ENCODE measurements around the gene MYMK. TPM values are rescaled to one million over a fixed set of nuclear protein-coding genes. Genes with fewer than 3 reads are reported as not detected.
A peak's percentile ranks its signal among the peaks of the same experiment; 100 is the strongest.

The MYMK gene
- total and polyA plus RNA-seq, 2 of the 4 experiments (the other 2 are of a cell fraction), result not detected

GRCh38 chr9:133535306-133535877, 10.6 kb upstream of the MYMK start:
- Histone ChIP-seq H3K9me1 (ENCODE audit: insufficient read depth, low read length) (no peaks in the 10 kb centered on the region), H2AK5ac (ENCODE audit: low read depth, low read length) (no peak overlapping the region), H3K4me1 (ENCODE audit: control insufficient read depth, insufficient read depth, low read length) (peaks cover 1% of the 10 kb centered on the region; the same call in 1 of the 2 replicates), H3K4me3 (ENCODE audit: insufficient read depth, low read depth, low read length) (no peak overlapping the region), H3K9ac (ENCODE audit: low read depth, low read length) (no peak overlapping the region), H3K9me3 (ENCODE audit: control insufficient read depth, insufficient read depth, low read length) (no peaks in the 10 kb centered on the region), H2AK9ac (replicated peaks; ENCODE audit: low read depth, low read length, poor library complexity) (peak overlapping the region; percentile 55), H2BK15ac (ENCODE audit: low read depth, low read length) (no peak overlapping the region), H2BK20ac (ENCODE audit: low read depth, low read length) (no peak overlapping the region), H3K23ac (ENCODE audit: low read depth, low read length) (no peak overlapping the region), H3K27me3 (ENCODE audit: control insufficient read depth, insufficient read depth, low read length) (peaks cover 58% of the 10 kb centered on the region), H3K36me3 (ENCODE audit: control insufficient read depth, insufficient read depth, low read length) (no peaks in the 10 kb centered on the region), H3K27ac (ENCODE audit: insufficient read depth, low read length) (no peak overlapping the region), H4K91ac (ENCODE audit: insufficient read depth, low read depth, low read length) (no peak overlapping the region), H4K5ac (ENCODE audit: low read depth, low read length) (no peak overlapping the region), H3K79me1 (ENCODE audit: low read depth in 1 of 2, low read length in 2 of 2) (no peaks in the 10 kb centered on the region), H4K20me1 (ENCODE audit: insufficient read depth, low read length) (peaks cover 5% of the 10 kb centered on the region; the same call in 1 of the 2 replicates), H3K14ac (replicated peaks; ENCODE audit: low read depth, low read length) (no peak overlapping the region), H3K56ac (ENCODE audit: extremely low read depth, insufficient read depth, low read length) (no peak overlapping the region), H2BK5ac (ENCODE audit: low read depth, low read length, poor library complexity, severe bottlenecking) (no peak overlapping the region), H2BK120ac (ENCODE audit: low read depth, low read length) (no peak overlapping the region), H2AFZ (replicated peaks; ENCODE audit: low read length, poor library complexity) (peak overlapping the region; percentile 32), H3K4ac (ENCODE audit: low read depth, low read length) (no peak overlapping the region), H4K8ac (ENCODE audit: low read depth in 2 of 2, low read length in 2 of 2) (no peak overlapping the region), H3K18ac (ENCODE audit: low read depth, low read length) (no peak overlapping the region), H3K4me2 (ENCODE audit: low read depth, low read length) (no peak overlapping the region)
- POLR2A ChIA-PET (ENCODE audit: unreplicated experiment), result no interaction called here
- dilution Hi-C loops (cut with HindIII; ENCODE audit: low sequenced_read_pairs, unreplicated experiment), result no loop called here
- CTCF ChIA-PET, result no interaction called here
- no TSS peak for BruUV-seq (replicated peaks)
- intact Hi-C loops (cut with micrococcal nuclease), result no loop called here
- WGBS, 2 experiments (ENCODE audit: extremely low coverage in 2 of 2, insufficient read length in 1 of 2), result 29% methylated on average over 2 of the region's 13 CpGs; no CpG with 5 or more reads in 1 of the 2 experiments
- DNase-seq (no peak), ATAC-seq (ENCODE audit: low read depth) (no peak)
- in situ Hi-C loops (cut with MboI; ENCODE audit: low sequenced_read_pairs), result loop anchor here (10.0 kb wide), 2 partner anchors 199 to 459 kb away; partner anchors contain the start of genes SARDH and VAV2
- TF ChIP-seq SMC3 (IDR thresholded peaks at IDR 0.05; ENCODE audit: low read depth, low read length), result no peak
- no peak for TF ChIP-seq RCOR1 (IDR thresholded peaks at IDR 0.05; ENCODE audit: insufficient replicate concordance, low read length)
- TF ChIP-seq BHLHE40 (IDR thresholded peaks at IDR 0.05; ENCODE audit: low read depth, low read length), result no peak
- no peak for TF ChIP-seq NFE2L2 (IDR thresholded peaks at IDR 0.05; ENCODE audit: low read depth, low read length)
- TF ChIP-seq CEBPB (IDR thresholded peaks at IDR 0.05; ENCODE audit: low read depth, low read length), result no peak
- no peak for TF ChIP-seq MXI1 (IDR thresholded peaks at IDR 0.05; ENCODE audit: borderline replicate concordance, low read depth, low read length)
- no peak for TF ChIP-seq RFX5 (IDR thresholded peaks at IDR 0.05; ENCODE audit: low read depth, low read length)
- TF ChIP-seq MAZ (IDR thresholded peaks at IDR 0.05; ENCODE audit: borderline replicate concordance, low read depth, low read length), result no peak
- no peak for TF ChIP-seq ELK1 (IDR thresholded peaks at IDR 0.05; ENCODE audit: borderline replicate concordance, low read depth, low read length)
- TF ChIP-seq, protein P1, sequence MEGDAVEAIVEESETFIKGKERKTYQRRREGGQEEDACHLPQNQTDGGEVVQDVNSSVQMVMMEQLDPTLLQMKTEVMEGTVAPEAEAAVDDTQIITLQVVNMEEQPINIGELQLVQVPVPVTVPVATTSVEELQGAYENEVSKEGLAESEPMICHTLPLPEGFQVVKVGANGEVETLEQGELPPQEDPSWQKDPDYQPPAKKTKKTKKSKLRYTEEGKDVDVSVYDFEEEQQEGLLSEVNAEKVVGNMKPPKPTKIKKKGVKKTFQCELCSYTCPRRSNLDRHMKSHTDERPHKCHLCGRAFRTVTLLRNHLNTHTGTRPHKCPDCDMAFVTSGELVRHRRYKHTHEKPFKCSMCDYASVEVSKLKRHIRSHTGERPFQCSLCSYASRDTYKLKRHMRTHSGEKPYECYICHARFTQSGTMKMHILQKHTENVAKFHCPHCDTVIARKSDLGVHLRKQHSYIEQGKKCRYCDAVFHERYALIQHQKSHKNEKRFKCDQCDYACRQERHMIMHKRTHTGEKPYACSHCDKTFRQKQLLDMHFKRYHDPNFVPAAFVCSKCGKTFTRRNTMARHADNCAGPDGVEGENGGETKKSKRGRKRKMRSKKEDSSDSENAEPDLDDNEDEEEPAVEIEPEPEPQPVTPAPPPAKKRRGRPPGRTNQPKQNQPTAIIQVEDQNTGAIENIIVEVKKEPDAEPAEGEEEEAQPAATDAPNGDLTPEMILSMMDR (conservative IDR thresholded peaks at IDR 0.05; ENCODE audit: low read depth, low read length), result no peak
- no peak for TF ChIP-seq MAFK (IDR thresholded peaks at IDR 0.05; ENCODE audit: low read depth, low read length)
- TF ChIP-seq POLR2A (IDR thresholded peaks at IDR 0.05; ENCODE audit: low read depth, low read length), result no peak
